ENCODE data around the gene SAP30BP. TPM values are rescaled to one million over a fixed set of nuclear protein-coding genes. Genes with fewer than 3 reads are reported as not detected.
A peak's percentile ranks its signal among the peaks of the same experiment; 100 is the strongest.

SAP30BP gene
- total RNA-seq, 4 donors from 2014 or later: 33.9 to 72.7 (median 44.4) TPM

- Histone ChIP-seq H3K27ac (peak overlapping the region in 3 of 4 donors; percentile 84 to 90 (median 87)), H3K9me3 (no peaks in the 10 kb centered on the region), H3K4me1 (peaks cover 66 to 100% (median 96%) of the 10 kb centered on the region in 3 donors), H3K36me3 (peaks cover 0 to 54% (median 4%) of the 10 kb centered on the region in 3 donors), H3K27me3 (no peaks in the 10 kb centered on the region), H3K4me3 (no peak overlapping the region)
- TF ChIP-seq POLR2A (IDR thresholded peaks at IDR 0.05) (no peak), CTCF (IDR thresholded peaks at IDR 0.05) (no peak)
- intact Hi-C loops (cut with DNase I): no loop called here
- no peak for DNase-seq
- 81 to 100% methylated on average over 5 to 8 of the region's 14 CpGs for WGBS, 2 donors
Observed at GRCh38 chr17:75691801-75692626, 24.9 kb downstream of the SAP30BP start.

GRCh38 chr17:75692976-75693375 lies 25.8 kb downstream of the SAP30BP start:
- Histone ChIP-seq H3K4me1 (peaks cover 70 to 100% (median 96%) of the 10 kb centered on the region in 3 donors), H3K27me3 (no peaks in the 10 kb centered on the region), H3K4me3 (no peak overlapping the region), H3K27ac (peak overlapping the region; percentile 78 to 90 (median 86)), H3K9me3 (no peaks in the 10 kb centered on the region), H3K36me3 (peaks cover 0 to 54% (median 4%) of the 10 kb centered on the region in 3 donors)
- intact Hi-C loops (cut with DNase I): no loop called here
- 20 to 88% methylated on average over 1 to 11 of the region's 13 CpGs for WGBS, 2 donors
- no peak for DNase-seq
- TF ChIP-seq CTCF (IDR thresholded peaks at IDR 0.05) (no peak), POLR2A (IDR thresholded peaks at IDR 0.05) (no peak)

GRCh38 chr17:75693500-75694481 lies 26.7 kb downstream of the SAP30BP start:
- intact Hi-C loops (cut with DNase I): no loop called here
- TF ChIP-seq CTCF (IDR thresholded peaks at IDR 0.05): no peak
- no peak for TF ChIP-seq POLR2A (IDR thresholded peaks at IDR 0.05)
- H3K4me1 ChIP-seq: peaks cover 64 to 100% (median 96%) of the 10 kb centered on the region in 3 donors

GRCh38 chr17:75694536-75694935 lies 27.4 kb downstream of the SAP30BP start:
- 65 to 79% methylated on average over 8 to 13 of the region's 14 CpGs for WGBS, 2 donors
- Histone ChIP-seq H3K4me1 (peaks cover 59 to 100% (median 96%) of the 10 kb centered on the region in 3 donors), H3K36me3 (peaks cover 0 to 63% (median 4%) of the 10 kb centered on the region in 3 donors), H3K9me3 (no peaks in the 10 kb centered on the region), H3K27ac (peak overlapping the region; percentile 83 to 90 (median 86)), H3K4me3 (no peak overlapping the region), H3K27me3 (no peaks in the 10 kb centered on the region)
- DNase-seq: no peak
- intact Hi-C loops (cut with DNase I): no loop called here
- no peak for TF ChIP-seq CTCF (IDR thresholded peaks at IDR 0.05)
- TF ChIP-seq POLR2A (IDR thresholded peaks at IDR 0.05): no peak

More at GRCh38 chr17:75693500-75694481, 26.7 kb downstream of the SAP30BP start:
- Histone ChIP-seq H3K9me3 (no peaks in the 10 kb centered on the region), H3K27me3 (no peaks in the 10 kb centered on the region), H3K4me3 (no peak overlapping the region), H3K27ac (peak overlapping the region; percentile 78 to 90 (median 86)), H3K36me3 (peaks cover 0 to 58% (median 4%) of the 10 kb centered on the region in 3 donors)
- 32 to 52% methylated on average over 15 to 16 of the region's 19 CpGs for WGBS, 2 donors
- no peak for DNase-seq

Measured in esophagus squamous epithelium (tissue), 5 donors.